Endothelial cell of umbilical vein (primary cell): ENCODE data around the gene TLCD3B. TPM values are rescaled to one million over a fixed set of nuclear protein-coding genes. Genes with fewer than 3 reads are reported as not detected.

Source experiments
- BruUV-seq: library from RNA; stranded (reverse); fragments of 400-500 nt; replicated peaks from 2 replicates; lab custom pipeline; 2021; lab: Mats Ljungman, UMichigan
- CTCF ChIA-PET: fragments of 300-600, 350-600 bp; sonication (Branson Sonifier 250); formaldehyde crosslinking; loops from one replicate; lab custom pipeline; 2021; ENCODE audit warnings: antibody characterized with exemption, inconsistent platforms; lab: Charles Lee
- POLR2A ChIA-PET: fragments of 300-600, 350-600 bp; sonication (Branson Sonifier 250); formaldehyde crosslinking; loops from one replicate; lab custom pipeline; 2021; ENCODE audit warnings: antibody characterized with exemption, inconsistent platforms; lab: Charles Lee
- DNase-seq: peaks from one replicate; pipeline ENCODE4 v3.0.0-alpha.2; 2011; ENCODE audit warnings: low read depth, low spot score
- FAIRE-seq: peaks from 2 replicates; lab custom pipeline; 2011; peaks lifted over from hg19 to GRCh38; lab: Jason Lieb, UNC
- H2AFZ ChIP-seq: 2 replicates; pipeline ENCODE4 v1.6.0; 2012; ENCODE audit warnings: low read depth, low read length, control low read depth, inconsistent platforms
- H3K27ac ChIP-seq: 2 replicates; pipeline ENCODE4 v1.5.1; 2011; ENCODE audit warnings: low read depth, mild to moderate bottlenecking, control low read depth, low read length, moderate library complexity; ENCODE audit not compliant: insufficient read depth
- H3K27me3 ChIP-seq, 2 experiments: 2 replicates each; pipeline versions ENCODE4 v1.6.0 to v1.6.1; 2011; ENCODE audit warnings: low read length in 2 of 2, mixed read lengths in 1 of 2; ENCODE audit not compliant: control insufficient read depth in 2 of 2, insufficient read depth in 2 of 2
- H3K36me3 ChIP-seq, 2 experiments: 2 replicates in 1 of 2; 3 replicates in 1 of 2; pipeline ENCODE4 v1.5.1; 2011; ENCODE audit warnings: low read length in 2 of 2, mild to moderate bottlenecking in 1 of 2, moderate library complexity in 1 of 2; ENCODE audit not compliant: control insufficient read depth in 2 of 2, insufficient read depth in 2 of 2; ENCODE audit errors: extremely low read depth in 1 of 2
- H3K4me1 ChIP-seq: 3 replicates; pipeline ENCODE4 v1.5.1; 2011; ENCODE audit warnings: mild to moderate bottlenecking, low read length; ENCODE audit not compliant: control insufficient read depth, insufficient read depth; ENCODE audit errors: extremely low read depth
- H3K4me2 ChIP-seq: 2 replicates; pipeline ENCODE4 v1.6.1; 2011; ENCODE audit warnings: low read length, control low read depth, mixed read lengths; ENCODE audit not compliant: insufficient read depth
- H3K4me3 ChIP-seq, 3 experiments: fragments of 200-600 bp in 1 of 3; sonication (generic), shearing (Covaris generic) in 1 of 3; replicated peaks in 1 of 3; 2 replicates each; pipeline ENCODE4 v1.5.1; 2011 to 2016; ENCODE audit warnings: control low read depth in 3 of 3, low read length in 3 of 3, mild to moderate bottlenecking in 2 of 3, inconsistent platforms in 1 of 3, low read depth in 1 of 3, moderate library complexity in 1 of 3; ENCODE audit not compliant: insufficient read depth in 1 of 3
- H3K79me2 ChIP-seq: 2 replicates; pipeline ENCODE4 v1.6.0; 2012; ENCODE audit warnings: low read length, inconsistent platforms; ENCODE audit not compliant: control insufficient read depth, insufficient read depth
- H3K9ac ChIP-seq: replicated peaks from 2 replicates; pipeline ENCODE3; 2011; ENCODE audit warnings: low read length, control low read depth; ENCODE audit not compliant: insufficient read depth; ENCODE audit errors: extremely low read depth
- H3K9me1 ChIP-seq: replicated peaks from 3 replicates; pipeline ENCODE4 v1.6.0; 2011; ENCODE audit warnings: mild to moderate bottlenecking, low read length; ENCODE audit not compliant: control insufficient read depth, insufficient read depth; ENCODE audit errors: extremely low read depth
- H3K9me3 ChIP-seq: replicated peaks from 2 replicates; pipeline ENCODE4 v1.5.1; 2012; ENCODE audit warnings: low read length, inconsistent platforms; ENCODE audit not compliant: control insufficient read depth, insufficient read depth
- H4K20me1 ChIP-seq: replicated peaks from 2 replicates; pipeline ENCODE3; 2011; ENCODE audit warnings: mild to moderate bottlenecking, low read length; ENCODE audit not compliant: control insufficient read depth, insufficient read depth; ENCODE audit errors: extremely low read depth
- EZH2 ChIP-seq: IDR thresholded peaks from 2 replicates; pipeline ENCODE4 v1.6.1; 2012; ENCODE audit warnings: borderline replicate concordance, low read depth, mild to moderate bottlenecking, moderate library complexity, low read length, inconsistent platforms; ENCODE audit not compliant: severe bottlenecking
- FOS ChIP-seq: IDR thresholded peaks from 2 replicates; pipeline ENCODE4 v1.6.1; 2011; ENCODE audit warnings: mild to moderate bottlenecking, low read length, moderate library complexity, borderline replicate concordance; ENCODE audit not compliant: insufficient read depth
- GATA2 ChIP-seq: IDR thresholded peaks from 2 replicates; pipeline ENCODE4 v1.7.0; 2011; ENCODE audit warnings: low read depth, mild to moderate bottlenecking, moderate library complexity, mixed read lengths, low read length; ENCODE audit not compliant: insufficient read length, insufficient read depth
- JUN ChIP-seq: IDR thresholded peaks from 2 replicates; pipeline ENCODE4 v1.6.1; 2011; ENCODE audit warnings: borderline replicate concordance, low read depth; ENCODE audit not compliant: insufficient read length, insufficient read depth
- MYC ChIP-seq: IDR thresholded peaks from one replicate; pipeline ENCODE4 v1.6.1; 2011; ENCODE audit warnings: mild to moderate bottlenecking, low read depth, low read length
- POLR2A ChIP-seq: IDR thresholded peaks from 2 replicates; pipeline ENCODE4 v1.6.1; 2012; ENCODE audit warnings: low read depth, mild to moderate bottlenecking, control low read depth, low read length
- POLR2AphosphoS5 ChIP-seq: IDR thresholded peaks from 2 replicates; pipeline ENCODE4 v1.6.1; 2012; ENCODE audit warnings: low read depth, mild to moderate bottlenecking, control low read depth, low read length, moderate library complexity; ENCODE audit not compliant: insufficient read depth
- dilution Hi-C: fragments of 300-500 bp; cut with MboI; formaldehyde crosslinking; loops from one replicate; pipeline ENCODE4 v1.15.0; 2019; ENCODE audit warnings: low sequenced_read_pairs; ENCODE audit not compliant: extremely low pct_ligation_motif_present
- intact Hi-C: fragments of 100-400 bp; cut with micrococcal nuclease; formaldehyde crosslinking; loops from one replicate; pipeline ENCODE4 v1.10.0; 2022
- polyA plus RNA-seq, 4 experiments: library from polyadenylated mRNA; depleted of rRNA in 3 of 4; stranded (reverse) in 3 of 4; unstranded in 1 of 4; fragments of >200 nt; gene quantifications; 2 replicates each; pipeline versions ENCODE4 v1.2.1 to v1.2.3, GENCODE V29; 2011 to 2012; ENCODE audit warnings: missing spikeins in 1 of 4
- total RNA-seq: library from RNA; stranded (reverse); gene quantifications from 2 replicates; pipeline ENCODE4 v1.2.3, GENCODE V29; 2021
- TF ChIP-seq, protein P1 (sequence below): IDR thresholded peaks from 2 replicates; pipeline ENCODE4 v1.6.1; 2011; ENCODE audit not compliant: insufficient read depth, insufficient read length
- TF ChIP-seq, protein P2 (sequence below), 2 donors: IDR thresholded peaks; 1 replicate in 1 of 2; 2 replicates in 1 of 2; pipeline ENCODE4 v1.5.1; 2011; ENCODE audit warnings: low read length in 2 of 2, mild to moderate bottlenecking in 2 of 2, moderate library complexity in 2 of 2, control low read depth in 1 of 2, inconsistent platforms in 1 of 2, low read depth in 1 of 2; ENCODE audit not compliant: insufficient read depth in 1 of 2; ENCODE audit errors: extremely low read depth in 1 of 2

Gene TLCD3B
- total and polyA plus RNA-seq, 2 donors (not counting 3 experiments of a cell fraction or from before 2014, with no cell fraction given), result 0.37 to 0.86 TPM

DNA sequence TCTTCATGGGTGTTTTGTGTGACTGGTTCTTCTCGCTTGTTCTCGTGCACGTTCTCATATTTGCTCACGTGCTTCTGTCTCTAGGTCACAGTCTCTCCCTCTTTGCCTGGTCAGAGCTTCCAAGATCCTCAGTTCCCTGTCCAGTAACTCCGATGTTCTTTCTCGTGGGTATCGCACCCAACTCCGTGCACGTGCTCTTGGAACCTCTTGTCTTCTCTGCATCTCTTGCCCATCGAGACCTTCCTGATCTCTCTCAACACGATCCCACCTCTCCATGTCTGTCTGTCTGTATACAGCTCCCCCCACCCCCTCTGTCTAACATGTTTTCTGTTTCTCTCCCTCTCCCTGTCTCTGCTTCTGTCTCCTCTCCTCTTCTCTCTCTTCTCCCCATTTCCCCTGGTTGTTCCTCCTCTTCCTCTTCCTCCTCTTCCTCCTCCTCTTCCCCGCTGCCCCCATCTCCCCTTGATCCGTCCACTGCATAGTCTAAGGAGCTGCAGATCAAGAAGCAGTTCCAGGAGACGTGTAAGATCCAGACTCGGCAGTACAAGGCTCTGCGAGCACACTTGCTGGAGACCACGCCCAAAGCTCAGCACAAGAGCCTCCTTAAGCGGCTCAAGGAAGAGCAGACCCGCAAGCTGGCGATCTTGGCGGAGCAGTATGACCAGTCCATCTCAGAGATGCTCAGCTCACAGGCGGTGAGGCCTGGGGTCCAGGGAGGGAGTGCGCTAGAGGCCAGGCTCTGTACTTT is 41.8 kb downstream of the TLCD3B start:
- no TSS peak for BruUV-seq
- Histone ChIP-seq H3K4me3 (no peak overlapping the region), H3K27ac (no peak overlapping the region), H3K36me3 (peaks cover 30 to 80% of the 10 kb centered on the region in 2 experiments), H3K9me1 (no peaks in the 10 kb centered on the region), H3K9ac (no peak overlapping the region), H3K79me2 (no peaks in the 10 kb centered on the region), H4K20me1 (no peaks in the 10 kb centered on the region), H2AFZ (no peak overlapping the region), H3K4me1 (peaks cover 3% of the 10 kb centered on the region), H3K9me3 (no peaks in the 10 kb centered on the region), H3K4me2 (no peak overlapping the region), H3K27me3 (no peaks in the 10 kb centered on the region)
- POLR2A ChIA-PET, result interaction anchor here (1.1 kb wide), 1 partner anchor 16 kb away, joined by 3 read pairs; the partner anchor contains the start of gene TAOK2
- TF ChIP-seq POLR2AphosphoS5 (no peak), EZH2 (no peak), MYC (no peak)
- no peak for DNase-seq
- no peak for FAIRE-seq
- dilution Hi-C loops, result no loop called here
- CTCF ChIA-PET, result interaction anchor here (1.4 kb wide), 1 partner anchor 141 kb away, joined by 3 read pairs; no protein-coding TSS in a partner anchor
- intact Hi-C loops, result no loop called here

DNA sequence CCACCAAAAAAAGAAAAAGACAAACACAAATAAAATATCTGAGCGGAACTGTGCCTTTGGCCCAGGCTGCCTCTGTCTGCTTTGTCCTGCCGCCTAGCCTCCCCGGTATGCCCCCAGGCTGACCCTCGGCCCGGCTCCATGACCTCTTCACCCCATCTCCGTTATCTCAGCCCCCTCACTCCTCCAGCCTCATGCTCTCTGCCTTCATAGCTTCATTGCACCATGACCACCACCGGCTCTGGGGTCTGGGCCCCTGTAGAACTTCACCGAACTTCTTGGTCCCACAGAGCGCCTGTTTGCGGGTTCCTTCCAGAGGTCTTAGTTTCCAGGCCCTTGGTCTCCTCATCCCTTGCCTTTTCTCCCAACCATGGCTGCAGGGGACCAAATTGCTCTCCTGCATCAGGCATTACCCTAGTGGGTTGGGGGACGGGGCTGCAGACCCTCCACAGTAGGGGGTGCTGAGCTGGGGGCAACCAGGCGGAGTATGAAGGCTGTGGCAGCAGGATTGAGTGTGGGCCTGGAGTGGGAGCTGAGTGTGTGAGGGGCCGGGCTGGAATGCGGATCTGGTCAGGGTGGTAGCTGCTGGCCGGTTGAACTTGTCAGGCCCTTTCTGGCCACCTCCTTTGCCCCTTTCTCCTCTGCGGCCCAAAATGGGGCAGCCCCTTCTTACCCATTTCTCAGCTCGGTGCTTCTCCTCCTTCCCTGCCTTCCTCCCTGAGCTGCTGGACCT is 42.6 kb downstream of the TLCD3B start:
- no peaks in the 10 kb centered on the region for H3K79me2 ChIP-seq
- H2AFZ ChIP-seq, result no peak overlapping the region
- H3K9me1 ChIP-seq, result no peaks in the 10 kb centered on the region
- intact Hi-C loops, result no loop called here
- no peak overlapping the region for H3K4me2 ChIP-seq
- no peak overlapping the region for H3K4me3 ChIP-seq
- no peak overlapping the region for H3K9ac ChIP-seq
- no peak for FAIRE-seq
- no peaks in the 10 kb centered on the region for H4K20me1 ChIP-seq
- no peaks in the 10 kb centered on the region for H3K9me3 ChIP-seq
- no peak for TF ChIP-seq EZH2
- TF ChIP-seq MYC, result no peak
- TF ChIP-seq POLR2AphosphoS5, result no peak
- TF ChIP-seq JUN, result no peak
- TF ChIP-seq POLR2A, result no peak
- TF ChIP-seq GATA2, result no peak
- TF ChIP-seq FOS, result no peak
- TF ChIP-seq, protein P1, sequence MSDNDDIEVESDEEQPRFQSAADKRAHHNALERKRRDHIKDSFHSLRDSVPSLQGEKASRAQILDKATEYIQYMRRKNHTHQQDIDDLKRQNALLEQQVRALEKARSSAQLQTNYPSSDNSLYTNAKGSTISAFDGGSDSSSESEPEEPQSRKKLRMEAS, result no peak
- TF ChIP-seq, protein P2, sequence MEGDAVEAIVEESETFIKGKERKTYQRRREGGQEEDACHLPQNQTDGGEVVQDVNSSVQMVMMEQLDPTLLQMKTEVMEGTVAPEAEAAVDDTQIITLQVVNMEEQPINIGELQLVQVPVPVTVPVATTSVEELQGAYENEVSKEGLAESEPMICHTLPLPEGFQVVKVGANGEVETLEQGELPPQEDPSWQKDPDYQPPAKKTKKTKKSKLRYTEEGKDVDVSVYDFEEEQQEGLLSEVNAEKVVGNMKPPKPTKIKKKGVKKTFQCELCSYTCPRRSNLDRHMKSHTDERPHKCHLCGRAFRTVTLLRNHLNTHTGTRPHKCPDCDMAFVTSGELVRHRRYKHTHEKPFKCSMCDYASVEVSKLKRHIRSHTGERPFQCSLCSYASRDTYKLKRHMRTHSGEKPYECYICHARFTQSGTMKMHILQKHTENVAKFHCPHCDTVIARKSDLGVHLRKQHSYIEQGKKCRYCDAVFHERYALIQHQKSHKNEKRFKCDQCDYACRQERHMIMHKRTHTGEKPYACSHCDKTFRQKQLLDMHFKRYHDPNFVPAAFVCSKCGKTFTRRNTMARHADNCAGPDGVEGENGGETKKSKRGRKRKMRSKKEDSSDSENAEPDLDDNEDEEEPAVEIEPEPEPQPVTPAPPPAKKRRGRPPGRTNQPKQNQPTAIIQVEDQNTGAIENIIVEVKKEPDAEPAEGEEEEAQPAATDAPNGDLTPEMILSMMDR (IDR thresholded peaks at IDR 0.05; ENCODE audit: extremely low read depth in 1 of 2, insufficient read depth in 1 of 2, low read depth in 1 of 2, low read length in 2 of 2), result no peak
- H3K27me3 ChIP-seq, result no peaks in the 10 kb centered on the region
- dilution Hi-C loops, result no loop called here
- ChIA-PET POLR2A (interaction anchor here (1.1 kb wide), 1 partner anchor 15 kb away, joined by 3 read pairs; the partner anchor contains the start of gene TAOK2), CTCF (interaction anchor here (1.4 kb wide), 1 partner anchor 140 kb away, joined by 3 read pairs; no protein-coding TSS in a partner anchor)
- DNase-seq, result no peak
- peaks cover 37 to 85% of the 10 kb centered on the region in 2 experiments for H3K36me3 ChIP-seq
- BruUV-seq, result no TSS peak
- H3K27ac ChIP-seq, result no peak overlapping the region
- H3K4me1 ChIP-seq, result no peaks in the 10 kb centered on the region
